ENCODE results near the gene CCDC24. TPM values are rescaled to one million over a fixed set of nuclear protein-coding genes. Genes with fewer than 3 reads are reported as not detected.

Gene CCDC24
- polyA plus RNA-seq, 3 donors: 1.1 to 3.0 (median 1.9) TPM

DNA sequence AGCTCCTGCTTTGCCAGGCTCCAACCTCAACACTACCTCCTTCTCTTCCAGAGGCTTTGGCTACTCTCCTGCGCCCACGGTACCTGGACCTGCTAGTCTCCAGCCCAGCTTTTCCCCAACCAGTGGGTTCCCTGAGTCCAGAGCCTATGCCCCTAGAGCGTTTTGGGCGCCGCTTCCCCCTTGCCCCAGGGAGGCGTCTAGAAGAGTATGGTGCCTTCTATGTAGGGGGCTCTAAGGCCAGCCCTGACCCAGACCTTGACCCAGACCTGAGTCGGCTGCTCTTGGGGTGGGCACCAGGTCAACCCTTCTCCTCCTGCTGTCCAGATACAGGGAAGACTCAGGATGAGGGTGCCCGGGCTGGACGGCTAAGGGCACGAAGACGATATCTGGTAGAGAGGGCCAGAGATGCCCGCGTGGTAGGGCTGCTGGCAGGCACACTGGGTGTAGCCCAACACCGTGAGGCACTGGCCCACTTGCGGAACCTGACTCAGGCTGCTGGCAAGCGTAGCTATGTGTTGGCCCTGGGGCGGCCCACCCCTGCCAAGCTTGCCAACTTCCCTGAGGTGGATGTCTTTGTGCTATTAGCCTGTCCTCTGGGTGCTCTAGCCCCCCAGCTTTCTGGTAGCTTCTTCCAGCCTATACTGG is 19.9 kb upstream of the CCDC24 start:
- Mint-ChIP-seq H3K9me3 (no peaks in the 10 kb centered on the region), H3K36me3 (peaks cover 27 to 36% of the 10 kb centered on the region in 2 donors), H3K4me3 (no peak overlapping the region), H3K27me3 (ENCODE audit: low read depth in 3 of 3) (peaks cover 0 to 3% (median 1%) of the 10 kb centered on the region in 3 donors), H3K27ac (peak overlapping the region in 1 of 7 donors; percentile 41), H3K4me1 (peaks cover 32% of the 10 kb centered on the region)
- TF ChIP-seq, protein P1, sequence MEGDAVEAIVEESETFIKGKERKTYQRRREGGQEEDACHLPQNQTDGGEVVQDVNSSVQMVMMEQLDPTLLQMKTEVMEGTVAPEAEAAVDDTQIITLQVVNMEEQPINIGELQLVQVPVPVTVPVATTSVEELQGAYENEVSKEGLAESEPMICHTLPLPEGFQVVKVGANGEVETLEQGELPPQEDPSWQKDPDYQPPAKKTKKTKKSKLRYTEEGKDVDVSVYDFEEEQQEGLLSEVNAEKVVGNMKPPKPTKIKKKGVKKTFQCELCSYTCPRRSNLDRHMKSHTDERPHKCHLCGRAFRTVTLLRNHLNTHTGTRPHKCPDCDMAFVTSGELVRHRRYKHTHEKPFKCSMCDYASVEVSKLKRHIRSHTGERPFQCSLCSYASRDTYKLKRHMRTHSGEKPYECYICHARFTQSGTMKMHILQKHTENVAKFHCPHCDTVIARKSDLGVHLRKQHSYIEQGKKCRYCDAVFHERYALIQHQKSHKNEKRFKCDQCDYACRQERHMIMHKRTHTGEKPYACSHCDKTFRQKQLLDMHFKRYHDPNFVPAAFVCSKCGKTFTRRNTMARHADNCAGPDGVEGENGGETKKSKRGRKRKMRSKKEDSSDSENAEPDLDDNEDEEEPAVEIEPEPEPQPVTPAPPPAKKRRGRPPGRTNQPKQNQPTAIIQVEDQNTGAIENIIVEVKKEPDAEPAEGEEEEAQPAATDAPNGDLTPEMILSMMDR (IDR thresholded peaks at IDR 0.05): no peak
- Histone ChIP-seq H2AFZ (ENCODE audit: insufficient read depth, low read depth, low read length, poor library complexity, severe bottlenecking) (no peak overlapping the region), H3K79me2 (ENCODE audit: insufficient read depth, low read length) (peaks cover 30% of the 10 kb centered on the region), H3K9me3 (replicated peaks in 1 of 2; ENCODE audit: control insufficient read depth in 1 of 2, insufficient read depth in 1 of 2, low read length in 2 of 2) (no peaks in the 10 kb centered on the region), H3K36me3 (replicated peaks in 1 of 2; ENCODE audit: control insufficient read depth in 1 of 2, insufficient read depth in 2 of 2, low read length in 2 of 2) (peaks cover 12 to 30% of the 10 kb centered on the region in 2 donors), H3K27me3 (ENCODE audit: control insufficient read depth in 2 of 2, insufficient read depth in 2 of 2, low read length in 2 of 2) (no peaks in the 10 kb centered on the region), H3K4me3 (replicated peaks in 1 of 3; ENCODE audit: low read depth in 2 of 3, low read length in 3 of 3) (no peak overlapping the region), H3K9ac (ENCODE audit: insufficient read depth, low read length, poor library complexity, severe bottlenecking) (no peak overlapping the region), H3K4me2 (replicated peaks; ENCODE audit: extremely low read depth, low read length, poor library complexity, severe bottlenecking) (no peak overlapping the region), H3K4me1 (ENCODE audit: control insufficient read depth in 1 of 2, insufficient read depth in 2 of 2, low read length in 2 of 2) (peaks cover 26 to 36% of the 10 kb centered on the region in 2 donors), H4K20me1 (ENCODE audit: insufficient read depth, low read length) (peaks cover 16% of the 10 kb centered on the region), H3K27ac (ENCODE audit: low read depth in 1 of 2, low read length in 2 of 2) (no peak overlapping the region)
- no peak for DNase-seq
- intact Hi-C loops (cut with micrococcal nuclease): loop anchor here in 1 of 2 donors (10.0 kb wide), 2 partner anchors 317 to 383 kb away; partner anchors contain the start of genes ERI3 and KDM4A
- 100% methylated on average over 13 of the region's 17 CpGs for WGBS (ENCODE audit: insufficient coverage)

DNA sequence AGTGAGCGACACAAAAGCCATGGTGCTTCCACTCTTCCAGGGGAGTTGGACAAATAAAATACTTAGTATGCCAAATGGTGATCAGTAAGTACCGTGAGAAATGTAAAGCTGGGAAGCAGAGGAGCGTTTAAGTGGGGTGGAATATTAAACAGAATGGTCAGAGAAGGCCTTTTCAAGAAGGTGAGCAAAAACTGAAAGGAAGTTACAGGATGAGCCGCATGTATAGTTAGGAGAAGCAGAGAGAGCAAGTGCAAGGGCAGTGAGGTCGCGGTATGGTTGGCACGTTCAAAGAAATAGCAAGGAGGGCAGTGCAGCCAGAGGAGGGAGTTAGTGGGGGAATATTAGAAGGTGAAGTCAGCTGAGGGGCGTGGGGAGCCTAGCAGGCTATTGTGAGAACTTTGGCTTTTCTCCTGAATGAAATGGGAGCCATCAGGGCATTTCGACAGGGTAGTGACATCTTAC is 17.4 kb upstream of the CCDC24 start:
- Histone ChIP-seq H4K20me1 (ENCODE audit: insufficient read depth, low read length) (peaks cover 41% of the 10 kb centered on the region), H3K9me3 (replicated peaks in 1 of 2; ENCODE audit: control insufficient read depth in 1 of 2, insufficient read depth in 1 of 2, low read length in 2 of 2) (no peaks in the 10 kb centered on the region), H3K79me2 (ENCODE audit: insufficient read depth, low read length) (peaks cover 48% of the 10 kb centered on the region), H3K4me1 (ENCODE audit: control insufficient read depth in 1 of 2, insufficient read depth in 2 of 2, low read length in 2 of 2) (peaks cover 48 to 61% of the 10 kb centered on the region in 2 donors), H3K4me2 (replicated peaks; ENCODE audit: extremely low read depth, low read length, poor library complexity, severe bottlenecking) (peak overlapping the region; percentile 79), H3K27ac (ENCODE audit: low read depth in 1 of 2, low read length in 2 of 2) (peak overlapping the region; percentile 24 to 99), H3K4me3 (replicated peaks in 1 of 3; ENCODE audit: low read depth in 2 of 3, low read length in 3 of 3) (peak overlapping the region; percentile 86 to 98 (median 97)), H3K27me3 (ENCODE audit: control insufficient read depth in 2 of 2, insufficient read depth in 2 of 2, low read length in 2 of 2) (no peaks in the 10 kb centered on the region), H2AFZ (ENCODE audit: insufficient read depth, low read depth, low read length, poor library complexity, severe bottlenecking) (peak overlapping the region; percentile 99), H3K36me3 (replicated peaks in 1 of 2; ENCODE audit: control insufficient read depth in 1 of 2, insufficient read depth in 2 of 2, low read length in 2 of 2) (peaks cover 25 to 37% of the 10 kb centered on the region in 2 donors), H3K9ac (ENCODE audit: insufficient read depth, low read length, poor library complexity, severe bottlenecking) (peak overlapping the region; percentile 100)
- Mint-ChIP-seq H3K36me3 (peaks cover 35 to 42% of the 10 kb centered on the region in 2 donors), H3K9me3 (peaks cover 0 to 1% (median 0%) of the 10 kb centered on the region in 7 donors), H3K4me3 (peak overlapping the region; percentile 98 to 99), H3K27ac (peak overlapping the region; percentile 95 to 97 (median 96)), H3K4me1 (peaks cover 56% of the 10 kb centered on the region), H3K27me3 (ENCODE audit: low read depth in 3 of 3) (peaks cover 2 to 8% (median 2%) of the 10 kb centered on the region in 3 donors)
- WGBS (ENCODE audit: insufficient coverage): 36% methylated on average over 9 of the region's 9 CpGs
- intact Hi-C loops (cut with micrococcal nuclease): loop anchor here (1.0 to 10.0 kb wide), 4 partner anchors 27 to 381 kb away; partner anchors contain the start of genes IPO13 (in 2 of the 2), ERI3 (in 1 of the 2) and KDM4A (in 1 of the 2)
- DNase-seq: no peak
- TF ChIP-seq, protein P1 (IDR thresholded peaks at IDR 0.05): no peak

All from CD14-positive monocyte (primary cell).